CD4-positive, alpha-beta T cell treated with Interleukin-4 for 4 hours (primary cell): ENCODE data around the gene JPH3.
"Not testable (repeated sequence)": the region's sequence is repeated elsewhere in the genome, so short reads cannot be mapped to it uniquely, and the experiment has no call there.

ENCODE experiments used
- DNase-seq: peaks from one replicate; pipeline ENCODE4 v3.0.0-alpha.2; 2020

JPH3 gene

DNA sequence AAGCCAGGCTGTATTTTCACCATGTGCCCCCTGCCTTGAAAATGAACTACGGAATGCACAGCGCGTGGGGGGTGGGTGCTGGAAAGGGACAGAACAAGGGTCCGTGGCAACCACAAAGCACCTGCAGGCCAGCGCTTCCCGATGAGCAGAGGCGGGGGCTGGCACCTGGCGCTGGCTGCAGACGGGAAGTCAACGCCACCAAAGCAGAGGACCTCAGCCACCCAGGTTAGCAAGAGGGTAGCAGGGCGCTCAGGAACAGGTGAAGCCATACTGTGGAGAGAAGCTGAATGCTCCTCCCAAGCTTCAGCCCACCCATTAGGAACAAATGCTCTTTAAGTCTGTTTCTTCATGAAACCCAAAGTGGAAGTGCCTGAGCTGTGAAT, 98.8 kb downstream of the JPH3 start:
- no peak for DNase-seq

GRCh38 chr16:87701505-87701921, 99.2 kb downstream of the JPH3 start:
- DNase-seq: no peak

GRCh38 chr16:87702325-87702811, 100.1 kb downstream of the JPH3 start:
- peak; percentile 52 for DNase-seq

GRCh38 chr16:87703071-87703470, 100.8 kb downstream of the JPH3 start:
- DNase-seq: no peak

DNA sequence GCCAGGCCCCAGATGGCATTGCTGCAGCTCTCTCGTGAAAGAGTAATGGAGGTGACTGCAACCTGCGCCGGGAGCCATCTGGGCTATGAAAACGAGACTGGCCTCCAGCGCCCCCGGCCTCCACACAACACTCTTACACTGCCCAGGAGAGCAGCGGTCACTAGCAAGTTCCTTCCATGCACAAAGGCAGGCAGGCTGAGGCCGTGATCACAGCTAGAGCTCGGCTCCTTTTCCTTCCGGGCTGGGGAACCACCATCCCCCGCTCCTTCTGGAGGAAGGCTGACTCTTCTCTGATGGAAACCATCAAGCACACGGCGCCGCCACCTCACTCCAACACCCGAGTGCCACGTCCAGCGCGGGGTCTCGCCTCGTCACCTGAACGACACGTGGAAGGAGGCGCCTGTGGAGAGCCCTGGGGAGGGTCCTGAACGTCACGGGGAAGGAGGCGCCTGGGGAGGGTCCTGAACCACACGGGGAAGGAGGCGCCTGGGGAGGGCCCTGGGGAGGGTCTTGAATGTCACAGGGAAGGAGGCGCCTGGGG, 101.6 kb downstream of the JPH3 start:
- no peak for DNase-seq

- DNase-seq: no peak
Observed at GRCh38 chr16:87704754-87705353, 102.5 kb downstream of the JPH3 start.

- no peak for DNase-seq
Observed at GRCh38 chr16:87705771-87706277, 103.5 kb downstream of the JPH3 start.

- DNase-seq: no peak
Observed at GRCh38 chr16:87706278-87707000, 104.1 kb downstream of the JPH3 start.

GRCh38 chr16:87707097-87707496, 104.8 kb downstream of the JPH3 start:
- no peak for DNase-seq

DNA sequence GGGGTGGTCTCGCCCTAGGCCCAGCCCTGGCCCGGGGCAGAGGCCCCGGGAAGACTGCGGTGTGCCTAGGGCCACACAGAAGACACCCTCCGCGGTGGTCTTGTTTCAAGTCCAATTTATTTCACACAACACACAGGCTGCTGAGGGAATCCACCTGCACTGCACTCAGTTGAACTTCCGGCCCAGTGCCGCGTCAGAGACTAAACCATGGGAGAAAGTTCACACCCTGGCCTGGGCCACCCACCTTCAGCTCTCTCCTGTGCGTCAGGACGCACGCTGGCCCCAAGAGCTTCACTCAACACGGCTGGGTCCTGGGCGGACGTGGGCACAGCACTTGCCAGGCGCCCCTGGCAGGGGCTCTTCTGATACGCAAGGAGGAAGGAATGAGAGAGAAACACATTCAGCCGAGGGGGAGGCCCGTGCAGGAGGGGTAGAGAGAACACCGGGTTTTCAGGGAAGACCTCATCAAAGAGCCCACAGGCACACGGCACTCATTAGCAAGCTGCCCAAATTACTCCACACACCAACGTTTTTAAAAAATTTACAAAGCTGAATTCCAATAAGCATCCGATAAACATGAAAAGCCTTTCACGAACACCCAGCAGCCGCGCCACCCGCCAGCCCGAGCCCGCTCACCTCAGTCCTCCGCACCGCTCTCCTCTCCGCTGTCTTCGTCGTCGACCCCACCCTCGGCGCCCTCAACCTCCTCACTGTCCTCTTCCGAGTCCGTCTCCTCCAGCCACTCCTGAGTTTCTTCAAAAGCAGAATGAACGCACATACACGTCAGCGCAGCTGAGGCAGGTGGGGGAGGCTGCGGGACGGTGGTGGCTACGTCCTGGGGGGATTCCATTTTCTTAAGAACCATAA, 105.6 kb downstream of the JPH3 start:
- DNase-seq: no peak

GRCh38 chr16:87708881-87709638, 106.8 kb downstream of the JPH3 start:
- DNase-seq: no peak

DNA sequence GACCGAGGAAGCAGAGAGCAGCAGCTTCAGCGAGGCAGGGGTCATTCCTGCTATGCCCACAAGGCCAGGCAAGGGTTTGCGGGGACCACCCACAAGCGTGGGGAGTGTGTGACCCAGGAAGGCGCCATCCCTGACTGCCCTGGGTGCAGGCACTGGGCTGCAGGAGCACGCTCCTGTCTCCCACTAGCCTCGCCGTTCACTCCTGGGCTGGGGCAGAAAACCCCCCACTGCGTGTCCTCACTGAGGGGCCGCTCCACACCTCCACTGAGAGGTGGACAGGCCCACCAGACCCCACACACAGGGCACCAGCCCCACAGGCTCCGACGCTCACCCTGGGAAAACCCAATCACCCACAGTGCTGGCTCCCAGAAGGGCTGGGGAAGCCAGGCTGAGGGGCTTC, 107.4 kb downstream of the JPH3 start:
- no peak for DNase-seq

DNA sequence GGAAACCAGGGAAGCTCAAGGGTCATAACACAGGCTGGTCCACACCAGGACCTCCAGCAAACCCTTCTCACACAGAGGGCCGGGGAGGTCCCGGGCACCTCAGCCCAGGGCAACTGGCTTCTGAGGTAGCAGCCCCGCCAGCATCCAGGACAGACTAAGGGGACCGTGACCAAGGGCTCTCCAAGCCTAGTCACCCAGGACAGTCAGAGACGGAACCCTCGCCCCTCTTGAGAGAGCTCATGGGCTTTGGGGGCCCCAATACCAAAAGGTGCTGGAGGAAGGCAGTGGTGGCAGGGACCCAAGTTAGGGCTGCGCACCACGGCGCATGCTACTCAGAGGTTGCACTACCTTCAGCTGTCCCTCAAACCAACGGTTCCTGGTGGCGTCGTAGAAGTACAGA, 108.6 kb downstream of the JPH3 start:
- DNase-seq: no peak

- DNase-seq: no peak
Observed at GRCh38 chr16:87712184-87712762, 110.0 kb downstream of the JPH3 start.

GRCh38 chr16:87713451-87714229, 111.3 kb downstream of the JPH3 start:
- peak; percentile 65 for DNase-seq

GRCh38 chr16:87715231-87715630, 112.9 kb downstream of the JPH3 start:
- no peak for DNase-seq

GRCh38 chr16:87715658-87716057, 113.3 kb downstream of the JPH3 start:
- DNase-seq: no peak

DNA sequence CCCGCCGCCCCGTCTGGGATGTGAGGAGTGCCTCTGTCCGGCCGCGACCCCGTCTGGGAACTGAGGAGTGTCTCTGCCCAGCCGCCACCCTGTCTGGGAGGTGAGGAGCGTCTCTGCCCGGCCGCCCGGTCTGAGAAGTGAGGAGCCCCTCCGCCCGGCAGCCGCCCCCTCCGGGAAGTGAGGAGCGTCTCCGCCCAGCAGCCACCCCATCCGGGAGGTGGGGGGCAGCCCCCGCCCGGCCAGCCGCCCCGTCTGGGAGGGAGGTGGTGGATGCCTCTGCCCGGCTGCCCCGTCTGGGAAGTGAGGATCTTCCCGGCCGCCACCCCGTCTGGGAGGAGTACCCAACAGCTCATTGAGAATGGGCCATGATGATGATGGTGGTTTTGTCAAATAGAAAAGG, 116.5 kb downstream of the JPH3 start:
- DNase-seq: not testable (repeated sequence)

GRCh38 chr16:87720446-87720845, 118.1 kb downstream of the JPH3 start:
- DNase-seq: no peak

DNA sequence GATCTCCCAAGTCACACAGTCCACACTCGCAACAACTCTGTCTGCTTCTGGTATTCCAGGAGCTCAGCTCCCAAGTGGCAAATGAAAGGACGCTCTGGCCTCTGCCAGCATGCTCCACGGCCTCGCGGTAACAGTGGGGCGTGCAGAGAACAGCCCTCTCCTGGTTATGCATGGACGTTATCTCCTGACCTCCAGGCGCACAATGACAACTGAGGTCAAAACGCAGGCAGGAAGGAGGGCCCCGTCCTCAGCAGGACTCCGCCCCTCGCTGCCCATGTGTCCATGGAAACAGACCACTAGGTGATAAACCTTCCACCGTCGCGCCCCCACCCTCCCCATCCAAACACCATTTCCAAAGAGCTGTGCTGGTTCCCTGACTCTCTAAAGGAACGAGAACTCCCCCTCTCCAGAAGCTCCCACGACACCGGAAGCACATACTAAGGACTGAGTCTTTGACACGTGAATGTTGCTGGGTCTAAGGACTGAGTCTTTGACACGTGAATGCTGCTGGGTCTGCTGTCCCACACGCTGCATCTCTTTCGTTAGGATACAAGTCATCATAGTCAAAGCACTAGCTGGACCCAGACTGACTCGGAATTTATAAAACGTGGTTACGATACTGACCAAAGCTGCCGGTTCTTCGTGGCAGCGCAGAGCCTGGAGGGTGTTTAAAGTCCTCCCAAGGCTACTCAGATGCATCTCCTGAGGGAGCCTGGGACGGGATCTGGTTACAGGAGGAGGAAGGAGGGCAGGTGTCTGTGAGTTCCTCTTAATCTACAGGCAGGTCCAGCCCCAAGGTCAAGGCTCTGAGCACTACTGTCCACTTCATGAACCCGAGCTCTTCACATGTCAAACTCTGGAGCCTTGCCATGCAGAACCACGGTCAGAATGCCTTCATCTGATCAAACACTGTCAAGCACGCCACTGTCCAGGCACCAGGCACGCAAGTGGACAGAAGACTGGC, 119.6 kb downstream of the JPH3 start:
- DNase-seq: no peak
